SK-N-SH (cell line): ENCODE data around the gene SPRED1.
"Not testable (repeated sequence)": the region's sequence is repeated elsewhere in the genome, so short reads cannot be mapped to it uniquely, and the experiment has no call there.

Experiments used
- CTCF ChIP-seq: fragments of 200-600 bp; sonication (generic); IDR thresholded peaks from 2 replicates; pipeline ENCODE4 v1.6.1; 2017; ENCODE audit warnings: antibody characterized with exemption, mild to moderate bottlenecking, moderate library complexity
- JUND ChIP-seq: IDR thresholded peaks from 2 replicates; pipeline ENCODE4 v1.4.0; 2012
- POLR2AphosphoS5 ChIP-seq: IDR thresholded peaks from 2 replicates; pipeline ENCODE4 v1.6.1; 2012; ENCODE audit warnings: low read depth, low read length
- YY1 ChIP-seq: IDR thresholded peaks from 2 replicates; pipeline ENCODE4 v1.4.0; 2012; ENCODE audit warnings: low read depth, mild to moderate bottlenecking

GRCh38 chr15:38277281-38277680 lies 24.6 kb downstream of the SPRED1 start:
- not testable (repeated sequence) for TF ChIP-seq CTCF, POLR2AphosphoS5, YY1, JUND
